Fibroblast of lung (primary cell): ENCODE results near the gene TGOLN2.

Experiments
- EZH2 ChIP-seq: IDR thresholded peaks from 2 replicates; pipeline ENCODE4 v1.5.1; 2012; ENCODE audit warnings: low read length, control low read depth, mild to moderate bottlenecking; ENCODE audit errors: missing control alignments
- TF ChIP-seq, protein P1 (sequence below), 2 donors: IDR thresholded peaks in 1 of 2; conservative IDR thresholded peaks in 1 of 2; 1 replicate in 1 of 2; 2 replicates in 1 of 2; pipeline ENCODE4 v1.5.1; 2011 to 2012; ENCODE audit warnings: low read length in 2 of 2, control low read depth in 1 of 2, inconsistent platforms in 1 of 2, low read depth in 1 of 2, mild to moderate bottlenecking in 1 of 2

DNA sequence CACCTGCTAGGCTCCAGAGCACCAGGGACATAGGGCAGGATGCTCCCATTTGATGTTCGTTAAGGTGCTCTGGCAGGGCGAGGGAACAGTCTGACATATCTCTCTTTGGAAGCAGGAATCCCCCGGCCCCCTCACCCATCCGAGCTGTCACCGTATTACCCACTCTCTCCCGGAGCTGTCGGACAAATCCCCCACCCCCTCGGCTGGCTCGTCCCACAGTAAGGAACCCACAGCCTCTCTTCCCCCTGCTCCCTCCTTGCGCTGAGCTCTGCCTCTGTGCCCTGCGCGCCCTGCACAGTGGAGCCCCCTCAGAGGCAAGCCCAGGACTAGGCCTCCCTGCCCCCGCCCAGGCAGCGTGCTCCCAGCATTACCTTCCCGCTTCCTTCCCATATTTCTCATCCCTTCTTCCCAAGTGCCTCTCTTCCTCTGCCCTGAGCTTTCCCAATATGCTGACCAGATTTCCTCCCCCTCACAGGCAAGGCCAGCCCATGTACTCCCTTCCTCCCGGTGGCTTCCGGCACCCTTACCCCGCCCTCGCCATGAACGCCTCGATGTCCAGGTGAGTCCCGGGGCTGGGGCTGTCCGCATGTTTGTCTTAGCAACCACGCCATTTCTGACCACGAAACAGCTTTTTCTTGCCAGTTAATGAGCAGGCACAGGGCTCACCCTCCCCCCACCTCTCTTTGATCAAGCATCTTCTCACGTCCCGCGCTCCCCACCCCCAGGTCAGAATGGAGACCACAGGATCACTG lies 23.8 kb downstream of the TGOLN2 start:
- TF ChIP-seq, protein P1, sequence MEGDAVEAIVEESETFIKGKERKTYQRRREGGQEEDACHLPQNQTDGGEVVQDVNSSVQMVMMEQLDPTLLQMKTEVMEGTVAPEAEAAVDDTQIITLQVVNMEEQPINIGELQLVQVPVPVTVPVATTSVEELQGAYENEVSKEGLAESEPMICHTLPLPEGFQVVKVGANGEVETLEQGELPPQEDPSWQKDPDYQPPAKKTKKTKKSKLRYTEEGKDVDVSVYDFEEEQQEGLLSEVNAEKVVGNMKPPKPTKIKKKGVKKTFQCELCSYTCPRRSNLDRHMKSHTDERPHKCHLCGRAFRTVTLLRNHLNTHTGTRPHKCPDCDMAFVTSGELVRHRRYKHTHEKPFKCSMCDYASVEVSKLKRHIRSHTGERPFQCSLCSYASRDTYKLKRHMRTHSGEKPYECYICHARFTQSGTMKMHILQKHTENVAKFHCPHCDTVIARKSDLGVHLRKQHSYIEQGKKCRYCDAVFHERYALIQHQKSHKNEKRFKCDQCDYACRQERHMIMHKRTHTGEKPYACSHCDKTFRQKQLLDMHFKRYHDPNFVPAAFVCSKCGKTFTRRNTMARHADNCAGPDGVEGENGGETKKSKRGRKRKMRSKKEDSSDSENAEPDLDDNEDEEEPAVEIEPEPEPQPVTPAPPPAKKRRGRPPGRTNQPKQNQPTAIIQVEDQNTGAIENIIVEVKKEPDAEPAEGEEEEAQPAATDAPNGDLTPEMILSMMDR (conservative IDR thresholded peaks at IDR 0.05 in 1 of 2, IDR thresholded peaks at IDR 0.05 in 1 of 2; ENCODE audit: low read depth in 1 of 2, low read length in 2 of 2) = no peak
- TF ChIP-seq EZH2 = no peak
